ENCODE data around the gene FGD4.
"Not testable (repeated sequence)": the region's sequence is repeated elsewhere in the genome, so short reads cannot be mapped to it uniquely, and the experiment has no call there.

FGD4 gene

GRCh38 chr12:32560520-32560919 is 161.2 kb downstream of the FGD4 start:
- Mint-ChIP-seq H3K4me3 (no peak overlapping the region), H3K27ac (no peak overlapping the region), H3K36me3 (no peaks in the 10 kb centered on the region), H3K9me3 (no peaks in the 10 kb centered on the region), H3K4me1 (peaks cover 7% of the 10 kb centered on the region), H3K27me3 (no peaks in the 10 kb centered on the region)
- no peak for ATAC-seq

GRCh38 chr12:32561931-32562341 is 162.6 kb downstream of the FGD4 start:
- Mint-ChIP-seq H3K4me1 (peaks cover 7% of the 10 kb centered on the region), H3K4me3 (no peak overlapping the region), H3K27ac (no peak overlapping the region), H3K36me3 (no peaks in the 10 kb centered on the region), H3K9me3 (no peaks in the 10 kb centered on the region), H3K27me3 (no peaks in the 10 kb centered on the region)
- ATAC-seq: no peak

- H3K4me1 Mint-ChIP-seq, ATAC-seq, H3K27me3 Mint-ChIP-seq, H3K4me3 Mint-ChIP-seq, H3K36me3 Mint-ChIP-seq, H3K27ac Mint-ChIP-seq, H3K9me3 Mint-ChIP-seq: not testable (repeated sequence)
These were observed 163.1 kb downstream of the FGD4 start for GRCh38 chr12:32562413-32562812.

GRCh38 chr12:32566663-32567295 is 167.4 kb downstream of the FGD4 start:
- H3K36me3 Mint-ChIP-seq: no peaks in the 10 kb centered on the region
- H3K27ac Mint-ChIP-seq: no peak overlapping the region
- peaks cover 6% of the 10 kb centered on the region for H3K4me1 Mint-ChIP-seq
- ATAC-seq: no peak
- no peaks in the 10 kb centered on the region for H3K9me3 Mint-ChIP-seq
- H3K27me3 Mint-ChIP-seq: no peaks in the 10 kb centered on the region
- no peak overlapping the region for H3K4me3 Mint-ChIP-seq

DNA sequence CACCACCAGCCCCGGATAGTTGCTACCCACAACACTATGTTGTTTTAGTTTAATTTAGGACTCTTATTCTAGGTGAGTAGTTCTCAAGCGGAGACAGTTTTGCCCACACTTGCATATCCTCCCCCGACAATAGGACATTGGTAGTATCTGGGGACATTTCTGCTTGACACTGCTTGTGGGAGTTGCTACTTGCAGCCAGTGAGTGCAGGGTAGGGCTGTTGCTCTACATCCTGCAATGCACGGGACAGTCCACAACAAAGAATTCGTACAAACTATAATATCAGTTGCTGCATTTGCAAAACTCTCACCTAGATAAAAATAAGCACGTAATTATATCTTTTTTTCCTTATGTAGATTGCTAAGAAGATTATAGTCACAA is 167.9 kb downstream of the FGD4 start:
- H3K27me3 Mint-ChIP-seq: no peaks in the 10 kb centered on the region

DNA sequence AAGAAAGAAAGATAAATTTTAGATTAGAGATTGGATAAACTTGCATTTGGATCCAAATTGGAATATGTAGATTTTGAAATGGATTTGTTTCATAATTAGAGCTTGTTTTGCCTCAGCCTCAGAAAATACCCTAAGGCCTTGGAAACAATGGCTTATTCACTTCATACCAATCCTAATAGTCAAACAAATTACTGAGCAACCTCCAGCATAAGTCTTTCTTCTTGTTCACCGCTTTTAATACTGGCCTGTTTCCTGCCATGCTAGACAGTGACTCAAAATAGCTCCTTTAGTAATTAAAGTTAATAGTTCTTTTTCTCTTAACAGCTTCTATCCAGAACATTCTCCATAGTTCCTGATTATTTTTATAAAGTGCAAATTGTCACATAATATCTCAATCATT is 168.9 kb downstream of the FGD4 start:
- H3K9me3 Mint-ChIP-seq: no peaks in the 10 kb centered on the region
- no peak for ATAC-seq
- H3K4me1 Mint-ChIP-seq: peaks cover 6% of the 10 kb centered on the region
- H3K36me3 Mint-ChIP-seq: no peaks in the 10 kb centered on the region
- H3K27ac Mint-ChIP-seq: no peak overlapping the region
- H3K4me3 Mint-ChIP-seq: no peak overlapping the region
- no peaks in the 10 kb centered on the region for H3K27me3 Mint-ChIP-seq

More for the DNA sequence above, 167.9 kb downstream of the FGD4 start:
- H3K36me3 Mint-ChIP-seq: no peaks in the 10 kb centered on the region
- H3K4me3 Mint-ChIP-seq: no peak overlapping the region
- peaks cover 6% of the 10 kb centered on the region for H3K4me1 Mint-ChIP-seq
- H3K9me3 Mint-ChIP-seq: no peaks in the 10 kb centered on the region
- H3K27ac Mint-ChIP-seq: no peak overlapping the region
- no peak for ATAC-seq

- Mint-ChIP-seq H3K4me3 (no peak overlapping the region), H3K36me3 (no peaks in the 10 kb centered on the region), H3K27ac (no peak overlapping the region), H3K9me3 (no peaks in the 10 kb centered on the region), H3K27me3 (no peaks in the 10 kb centered on the region), H3K4me1 (peaks cover 6% of the 10 kb centered on the region)
- no peak for ATAC-seq
These were observed 169.9 kb downstream of the FGD4 start for GRCh38 chr12:32569259-32569658.

- no peak overlapping the region for H3K27ac Mint-ChIP-seq
- no peaks in the 10 kb centered on the region for H3K27me3 Mint-ChIP-seq
- no peak for ATAC-seq
- H3K9me3 Mint-ChIP-seq: peaks cover 2% of the 10 kb centered on the region
- H3K4me3 Mint-ChIP-seq: no peak overlapping the region
- peaks cover 6% of the 10 kb centered on the region for H3K4me1 Mint-ChIP-seq
- H3K36me3 Mint-ChIP-seq: peaks cover under 1% of the 10 kb centered on the region
These were observed 175.2 kb downstream of the FGD4 start for GRCh38 chr12:32574585-32574984.

DNA sequence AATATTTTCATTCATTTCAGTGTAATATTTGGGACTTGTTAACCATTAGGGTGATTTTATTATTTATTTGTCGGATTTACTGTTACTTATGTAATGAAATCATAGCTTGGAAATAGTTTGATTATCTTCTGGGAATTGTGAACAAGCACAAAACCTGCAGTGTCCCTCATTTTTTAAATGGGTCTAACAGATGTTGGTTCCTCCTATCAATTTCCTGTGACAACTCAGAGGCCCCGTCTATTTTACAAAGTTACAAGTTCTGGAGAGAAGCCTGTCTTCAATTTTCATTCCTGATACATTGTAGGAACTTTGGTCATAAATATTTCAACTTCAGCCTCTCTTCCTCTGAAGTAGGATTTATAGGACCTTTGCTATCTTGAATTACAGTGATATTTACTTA is 178.0 kb downstream of the FGD4 start:
- H3K27me3 Mint-ChIP-seq: no peaks in the 10 kb centered on the region
- no peak overlapping the region for H3K4me3 Mint-ChIP-seq
- no peak for ATAC-seq

GRCh38 chr12:32583534-32583933 is 184.2 kb downstream of the FGD4 start:
- ATAC-seq: no peak
- H3K36me3 Mint-ChIP-seq: peaks cover 6% of the 10 kb centered on the region
- no peak overlapping the region for H3K4me3 Mint-ChIP-seq
- no peaks in the 10 kb centered on the region for H3K9me3 Mint-ChIP-seq
- H3K27ac Mint-ChIP-seq: no peak overlapping the region
- no peaks in the 10 kb centered on the region for H3K27me3 Mint-ChIP-seq
- H3K4me1 Mint-ChIP-seq: peaks cover 17% of the 10 kb centered on the region

More for the DNA sequence above, 178.0 kb downstream of the FGD4 start:
- peaks cover 2% of the 10 kb centered on the region for H3K9me3 Mint-ChIP-seq
- no peak overlapping the region for H3K27ac Mint-ChIP-seq
- peaks cover 6% of the 10 kb centered on the region for H3K36me3 Mint-ChIP-seq
- H3K4me1 Mint-ChIP-seq: peaks cover 5% of the 10 kb centered on the region

GRCh38 chr12:32585680-32586079 is 186.3 kb downstream of the FGD4 start:
- H3K36me3 Mint-ChIP-seq: no peaks in the 10 kb centered on the region
- H3K9me3 Mint-ChIP-seq: no peaks in the 10 kb centered on the region
- H3K4me1 Mint-ChIP-seq: peaks cover 26% of the 10 kb centered on the region
- ATAC-seq: no peak
- H3K27ac Mint-ChIP-seq: no peak overlapping the region
- no peaks in the 10 kb centered on the region for H3K27me3 Mint-ChIP-seq
- no peak overlapping the region for H3K4me3 Mint-ChIP-seq

DNA sequence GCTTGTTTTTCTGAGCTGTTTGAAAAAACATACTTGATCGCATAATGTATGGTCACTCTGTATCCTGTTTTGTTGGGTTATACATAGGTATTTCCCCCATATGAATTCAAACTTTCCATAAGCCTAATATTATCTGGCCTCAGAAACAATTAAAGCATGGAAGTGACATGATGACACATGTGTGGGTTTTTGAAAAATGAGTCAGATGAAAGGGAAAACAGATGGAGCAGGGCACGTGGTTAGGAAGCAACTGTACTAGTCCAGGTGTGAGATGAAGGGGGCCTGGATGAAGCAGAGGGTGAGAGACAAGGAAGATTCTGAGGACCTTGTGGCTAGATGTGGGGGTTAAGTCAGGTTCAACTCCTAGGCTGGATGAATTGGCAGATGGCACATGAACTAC is 187.0 kb downstream of the FGD4 start:
- no peak for ATAC-seq
- H3K4me1 Mint-ChIP-seq: peaks cover 26% of the 10 kb centered on the region
- H3K4me3 Mint-ChIP-seq: no peak overlapping the region
- H3K9me3 Mint-ChIP-seq: no peaks in the 10 kb centered on the region
- H3K27me3 Mint-ChIP-seq: no peaks in the 10 kb centered on the region
- H3K36me3 Mint-ChIP-seq: no peaks in the 10 kb centered on the region
- no peak overlapping the region for H3K27ac Mint-ChIP-seq

DNA sequence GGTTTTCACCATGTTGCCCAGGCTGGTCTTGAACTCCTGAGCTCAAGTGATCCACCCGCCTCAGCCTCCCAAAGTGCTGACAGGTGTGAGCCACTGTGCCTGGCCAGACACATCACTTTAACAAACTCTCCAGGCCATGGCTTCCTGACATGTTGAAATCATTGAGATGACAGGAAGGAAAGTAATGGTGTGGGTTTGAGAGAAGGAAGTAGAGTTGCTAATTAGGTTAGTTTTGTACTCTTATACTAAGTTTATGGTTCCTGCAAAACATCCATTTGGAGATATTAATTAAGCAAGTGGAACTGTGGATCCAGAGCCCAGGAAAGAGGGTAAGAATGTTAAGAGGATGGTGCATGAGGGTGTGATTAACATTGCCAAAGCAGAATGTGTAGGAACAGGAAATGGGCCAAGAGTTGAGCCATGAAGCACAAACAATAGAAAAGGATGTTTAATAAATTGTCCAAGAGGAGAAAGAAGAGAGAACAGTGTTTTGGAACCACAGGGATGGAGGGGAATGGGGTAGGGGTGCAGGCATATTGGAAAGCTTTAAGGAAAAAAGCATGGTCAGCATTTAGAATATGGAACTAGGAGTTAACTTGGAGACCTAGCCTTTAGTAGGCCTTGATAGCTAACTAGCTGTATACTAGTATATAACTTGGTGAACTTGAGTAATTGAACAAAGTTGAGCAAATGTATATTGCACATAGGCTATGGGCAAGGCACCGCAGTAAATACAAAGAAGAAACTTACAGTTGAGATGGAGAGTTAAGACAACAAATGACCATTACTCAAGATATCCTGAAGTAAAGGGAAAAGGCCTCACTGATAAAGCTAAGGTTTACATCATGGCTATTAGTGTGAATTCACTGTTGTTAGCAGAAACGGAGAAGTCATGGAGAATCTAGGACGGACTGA is 188.5 kb downstream of the FGD4 start:
- no peaks in the 10 kb centered on the region for H3K9me3 Mint-ChIP-seq
- H3K27ac Mint-ChIP-seq: no peak overlapping the region
- H3K36me3 Mint-ChIP-seq: no peaks in the 10 kb centered on the region
- H3K4me1 Mint-ChIP-seq: peaks cover 21% of the 10 kb centered on the region
- no peak for ATAC-seq
- H3K4me3 Mint-ChIP-seq: no peak overlapping the region
- no peaks in the 10 kb centered on the region for H3K27me3 Mint-ChIP-seq

- ATAC-seq: no peak
- no peak overlapping the region for H3K4me3 Mint-ChIP-seq
- peaks cover 21% of the 10 kb centered on the region for H3K4me1 Mint-ChIP-seq
- no peaks in the 10 kb centered on the region for H3K27me3 Mint-ChIP-seq
- H3K36me3 Mint-ChIP-seq: no peaks in the 10 kb centered on the region
- H3K9me3 Mint-ChIP-seq: no peaks in the 10 kb centered on the region
- H3K27ac Mint-ChIP-seq: no peak overlapping the region
These were observed 189.2 kb downstream of the FGD4 start for GRCh38 chr12:32588604-32589003.

- no peak for ATAC-seq
- Mint-ChIP-seq H3K27ac (peak overlapping the region; percentile 10), H3K36me3 (no peaks in the 10 kb centered on the region), H3K9me3 (no peaks in the 10 kb centered on the region), H3K27me3 (no peaks in the 10 kb centered on the region), H3K4me1 (peaks cover 21% of the 10 kb centered on the region), H3K4me3 (no peak overlapping the region)
These were observed 190.0 kb downstream of the FGD4 start for GRCh38 chr12:32589165-32589865.
